SK-N-SH (cell line): Measurements from ENCODE around the gene RPL27. TPM values are rescaled to one million over a fixed set of nuclear protein-coding genes. Genes with fewer than 3 reads are reported as not detected.

Experiments used
- CTCF ChIA-PET: fragments of 300-600, 350-600 bp; formaldehyde crosslinking; extraction: SDS; loops from one replicate; lab custom pipeline; 2021; lab: Yijun Ruan, JAX
- POLR2A ChIA-PET: fragments of 350-600 bp; sonication (Branson Sonifier 250); formaldehyde crosslinking; extraction: SDS; loops from one replicate; lab custom pipeline; 2020; ENCODE audit warnings: antibody characterized with exemption, inconsistent platforms; lab: Yijun Ruan, JAX
- DNase-seq: peaks from one replicate; pipeline ENCODE4 v3.0.0; 2012
- H2AFZ ChIP-seq: fragments of 200-600 bp; sonication (generic); 2 replicates; pipeline ENCODE4 v1.8.1; 2016; ENCODE audit warnings: antibody characterized with exemption, mild to moderate bottlenecking, low read depth
- H3F3A ChIP-seq: fragments of 200-600 bp; sonication (generic); replicated peaks from 2 replicates; pipeline ENCODE3; 2016; ENCODE audit warnings: antibody characterized with exemption, mild to moderate bottlenecking; ENCODE audit not compliant: insufficient read depth
- H3K27ac ChIP-seq, 2 experiments: fragments of 200-500 bp in 1 of 2; fragments of 200-600 bp in 1 of 2; sonication (Bioruptor generic) in 1 of 2; sonication (generic), shearing (Covaris generic) in 1 of 2; 2 replicates each; pipeline versions ENCODE4 v1.5.1 to v1.6.1; 2014 to 2016; ENCODE audit warnings: low read depth in 2 of 2, inconsistent platforms in 1 of 2, low read length in 1 of 2, mild to moderate bottlenecking in 1 of 2, mixed read lengths in 1 of 2
- H3K27me3 ChIP-seq: fragments of 200-600 bp; sonication (generic), shearing (Covaris generic); 2 replicates; pipeline ENCODE4 v1.6.1; 2016; ENCODE audit warnings: mixed run types; ENCODE audit not compliant: insufficient read depth
- H3K36me3 ChIP-seq, 2 experiments: fragments of 200-500 bp in 1 of 2; fragments of 200-600 bp in 1 of 2; sonication (Bioruptor generic) in 1 of 2; sonication (generic) in 1 of 2; replicated peaks in 1 of 2; 2 replicates each; pipeline versions ENCODE3 to v1.5.1; 2014 to 2016; ENCODE audit warnings: low read length in 1 of 2, mild to moderate bottlenecking in 1 of 2; ENCODE audit not compliant: insufficient read depth in 2 of 2, control insufficient read depth in 1 of 2
- H3K4me1 ChIP-seq, 2 experiments: fragments of 200-500 bp in 1 of 2; fragments of 200-600 bp in 1 of 2; sonication (Bioruptor generic) in 1 of 2; sonication (generic), shearing (Covaris generic) in 1 of 2; 2 replicates each; pipeline versions ENCODE4 v1.5.1 to v1.6.1; 2014 to 2016; ENCODE audit warnings: low read depth in 1 of 2, low read length in 1 of 2, mixed run types in 1 of 2; ENCODE audit not compliant: insufficient read depth in 2 of 2, control insufficient read depth in 1 of 2
- H3K4me2 ChIP-seq: fragments of 200-600 bp; sonication (generic), shearing (Covaris generic); 2 replicates; pipeline ENCODE4 v1.6.1; 2017; ENCODE audit warnings: mixed run types
- H3K4me3 ChIP-seq, 2 experiments: fragments of 200-500 bp in 1 of 2; fragments of 200-600 bp in 1 of 2; sonication (Bioruptor generic) in 1 of 2; sonication (generic), shearing (Covaris generic) in 1 of 2; 2 replicates each; pipeline versions ENCODE4 v1.5.1 to v1.8.1; 2014 to 2016; ENCODE audit warnings: low read depth in 2 of 2, inconsistent platforms in 1 of 2, low read length in 1 of 2, mild to moderate bottlenecking in 1 of 2, mixed read lengths in 1 of 2, moderate library complexity in 1 of 2
- H3K79me2 ChIP-seq: fragments of 200-600 bp; sonication (generic); 2 replicates; pipeline ENCODE4 v1.8.1; 2017; ENCODE audit warnings: mild to moderate bottlenecking; ENCODE audit not compliant: insufficient read depth
- H3K9ac ChIP-seq: fragments of 200-600 bp; sonication (generic); 2 replicates; pipeline ENCODE4 v1.6.1; 2017; ENCODE audit warnings: mixed run types
- H3K9me2 ChIP-seq: fragments of 200-600 bp; sonication (generic); 2 replicates; pipeline ENCODE4 v1.6.1; 2017; ENCODE audit warnings: mixed run types
- H3K9me3 ChIP-seq: fragments of 200-600 bp; sonication (generic); 2 replicates; pipeline ENCODE4 v1.6.1; 2017; ENCODE audit warnings: mixed run types, mild to moderate bottlenecking, moderate library complexity
- H4K20me1 ChIP-seq: fragments of 200-600 bp; sonication (generic); 2 replicates; pipeline ENCODE4 v1.6.1; 2017; ENCODE audit warnings: mild to moderate bottlenecking, mixed run types; ENCODE audit not compliant: insufficient read depth
- CHD2 ChIP-seq: fragments of 150-350 bp; IDR thresholded peaks from 2 replicates; pipeline ENCODE4 v1.6.1; 2018; ENCODE audit warnings: low read length; ENCODE audit not compliant: partially characterized antibody
- FOXM1 ChIP-seq: IDR thresholded peaks from 2 replicates; pipeline ENCODE4 v1.4.0; 2012; ENCODE audit warnings: low read depth, mild to moderate bottlenecking
- MXI1 ChIP-seq: IDR thresholded peaks from 2 replicates; pipeline ENCODE4 v1.6.1; 2012; ENCODE audit warnings: mild to moderate bottlenecking, low read depth, low read length, improper control_type of control experiment
- NFIC ChIP-seq: IDR thresholded peaks from 2 replicates; pipeline ENCODE4 v1.4.0; 2012; ENCODE audit warnings: borderline replicate concordance
- PBX3 ChIP-seq: IDR thresholded peaks from 2 replicates; pipeline ENCODE4; 2012
- POLR2AphosphoS5 ChIP-seq: IDR thresholded peaks from 2 replicates; pipeline ENCODE4 v1.6.1; 2012; ENCODE audit warnings: low read depth, low read length
- RXRA ChIP-seq: IDR thresholded peaks from 2 replicates; pipeline ENCODE4 v1.4.0; 2012; ENCODE audit warnings: low read depth, mild to moderate bottlenecking, borderline replicate concordance
- SMC3 ChIP-seq: IDR thresholded peaks from 2 replicates; pipeline ENCODE4 v1.6.1; 2012; ENCODE audit warnings: low read depth, low read length, improper control_type of control experiment
- TAF1 ChIP-seq: IDR thresholded peaks from 2 replicates; pipeline ENCODE4 v1.6.1; 2012; ENCODE audit warnings: low read depth, mild to moderate bottlenecking, low read length, moderate library complexity, borderline replicate concordance
- USF1 ChIP-seq: IDR thresholded peaks from 2 replicates; pipeline ENCODE4 v1.4.0; 2012; ENCODE audit warnings: low read depth, borderline replicate concordance
- USF2 ChIP-seq: fragments of 150-350 bp; IDR thresholded peaks from 2 replicates; pipeline ENCODE4 v1.6.1; 2017; ENCODE audit warnings: antibody characterized with exemption, low read length, low read depth, borderline replicate concordance
- ZBTB33 ChIP-seq: IDR thresholded peaks from 2 replicates; pipeline ENCODE4 v1.4.0; 2012; ENCODE audit warnings: low read depth, borderline replicate concordance
- WGBS: methylation state at CpG from one replicate; pipeline ENCODE4 v1.1.6; 2017; ENCODE audit warnings: low lambda C conversion rate; 5-methylcytosine and 5-hydroxymethylcytosine counted together
- polyA plus RNA-seq, 3 experiments: library from polyadenylated mRNA; depleted of rRNA; stranded (reverse); fragments of >200 nt; gene quantifications; 2 replicates each; pipeline ENCODE4 v1.2.3, GENCODE V29; 2012
- small RNA-seq, 7 experiments: library from RNA; depleted of rRNA; stranded (forward); fragments of <200 nt; gene quantifications; one replicate each; pipeline ENCODE3, GENCODE V24; 2012

The RPL27 gene
- polyA plus RNA-seq, 1 of the 3 experiments (the other 2 are of a cell fraction), result 6,383 TPM

GRCh38 chr17:43044024-43044423 is 45.8 kb downstream of the RPL27 start (continued):
- TF ChIP-seq USF2 (no peak), TAF1 (no peak), ZBTB33 (no peak), NFIC (no peak), MXI1 (no peak), RXRA (no peak), CHD2 (no peak), FOXM1 (no peak), POLR2AphosphoS5 (no peak)

- H3K27ac ChIP-seq, result no peak overlapping the region
- H2AFZ ChIP-seq, result no peak overlapping the region
- H4K20me1 ChIP-seq, result no peaks in the 10 kb centered on the region
- no peaks in the 10 kb centered on the region for H3K79me2 ChIP-seq
- no peaks in the 10 kb centered on the region for H3K9me2 ChIP-seq
- no peak overlapping the region for H3K4me2 ChIP-seq
- ChIA-PET CTCF (no interaction called here), POLR2A (no interaction called here)
- H3F3A ChIP-seq, result no peaks in the 10 kb centered on the region
- WGBS, result 92% methylated on average over 1 of the region's 1 CpG
- H3K4me3 ChIP-seq, result no peak overlapping the region
- H3K9me3 ChIP-seq, result no peaks in the 10 kb centered on the region
- no peaks in the 10 kb centered on the region for H3K27me3 ChIP-seq
- TF ChIP-seq PBX3 (no peak), CHD2 (no peak), SMC3 (no peak), USF1 (no peak)
- no peak for DNase-seq
- no peak overlapping the region for H3K9ac ChIP-seq
- peaks cover 3 to 14% of the 10 kb centered on the region in 2 experiments for H3K36me3 ChIP-seq
- no peaks in the 10 kb centered on the region for H3K4me1 ChIP-seq
These were observed 53.8 kb downstream of the RPL27 start for GRCh38 chr17:43051969-43052368.

Small RNA genes within 50 kb of the gene (small RNA-seq; reads per million reads assigned to genes)
- gene AARSD1, result 0 to 0.40 (median 0) reads per million in 7 experiments

Other genes with a start within 250 kb of the RPL27 start
- 2.5 and 3.0 TPM in 2 replicates for gene RAMP2, start 237.2 kb upstream of the RPL27 start, polyA plus RNA-seq (2012; rRNA removed)
- 127 and 158 TPM in 2 replicates for gene VPS25, start 225.0 kb upstream of the RPL27 start, polyA plus RNA-seq (2012; rRNA removed)
- gene WNK4, start 217.8 kb upstream of the RPL27 start, polyA plus RNA-seq (2012; rRNA removed), result 8.7 and 12.5 TPM in 2 replicates
- 90.5 and 103 TPM in 2 replicates for gene COA3, start 199.7 kb upstream of the RPL27 start, polyA plus RNA-seq (2012; rRNA removed)
- gene CNTD1, start 199.6 kb upstream of the RPL27 start, polyA plus RNA-seq (2012; rRNA removed), result 0.26 TPM in 1 of 2 replicates, not detected in the other
- gene BECN1, start 174.1 kb upstream of the RPL27 start, polyA plus RNA-seq (2012; rRNA removed), result 78.0 and 97.4 TPM in 2 replicates
- gene PSME3, start 165.0 kb upstream of the RPL27 start, polyA plus RNA-seq (2012; rRNA removed), result 139 and 152 TPM in 2 replicates
- 0.24 and 0.33 TPM in 2 replicates for gene AOC2, start 153.8 kb upstream of the RPL27 start, polyA plus RNA-seq (2012; rRNA removed)
- 0.03 and 0.08 TPM in 2 replicates for gene AOC3, start 147.2 kb upstream of the RPL27 start, polyA plus RNA-seq (2012; rRNA removed)
- not detected in 2 replicates for gene G6PC1, start 97.6 kb upstream of the RPL27 start, polyA plus RNA-seq (2012; rRNA removed)
- 52.0 and 59.4 TPM in 2 replicates for gene AARSD1, start 34.0 kb upstream of the RPL27 start, polyA plus RNA-seq (2012; rRNA removed)
- 1.4 and 1.7 TPM in 2 replicates for gene PTGES3L, start 18.3 kb upstream of the RPL27 start, polyA plus RNA-seq (2012; rRNA removed)
- gene RUNDC1, start 17.9 kb upstream of the RPL27 start, polyA plus RNA-seq (2012; rRNA removed), result 9.0 and 9.5 TPM in 2 replicates
- 15.7 and 17.6 TPM in 2 replicates for gene IFI35, start 8.4 kb downstream of the RPL27 start, polyA plus RNA-seq (2012; rRNA removed)
- 157 and 170 TPM in 2 replicates for gene VAT1, start 24.0 kb downstream of the RPL27 start, polyA plus RNA-seq (2012; rRNA removed)
- gene RND2, start 26.8 kb downstream of the RPL27 start, polyA plus RNA-seq (2012; rRNA removed), result 8.9 and 10.5 TPM in 2 replicates
- gene BRCA1, start 126.9 kb downstream of the RPL27 start, polyA plus RNA-seq (2012; rRNA removed), result 11.2 and 12.5 TPM in 2 replicates
- gene NBR1, start 172.8 kb downstream of the RPL27 start, polyA plus RNA-seq (2012; rRNA removed), result 41.4 and 62.5 TPM in 2 replicates
- 0.03 and 0.12 TPM in 2 replicates for gene TMEM106A, start 213.5 kb downstream of the RPL27 start, polyA plus RNA-seq (2012; rRNA removed)
- gene CCDC200, start 230.2 kb downstream of the RPL27 start, polyA plus RNA-seq (2012; rRNA removed), result not detected in 2 replicates
- not detected in 2 replicates for gene RNU2-1, start 235.6 kb downstream of the RPL27 start, polyA plus RNA-seq (2012; rRNA removed)